Uterus (tissue), 4 donors: ENCODE measurements around the gene CHD9NB. TPM values are rescaled to one million over a fixed set of nuclear protein-coding genes. Genes with fewer than 3 reads are reported as not detected.

Source experiments
- DNase-seq, 2 donors: peaks; one replicate each; pipeline ENCODE4 v3.0.0-alpha.2; 2019 to 2020
- H3K27ac ChIP-seq, 2 donors: fragments of 200-600 bp; sonication (generic); 1 replicate in 1 of 2; 2 replicates in 1 of 2; pipeline ENCODE4 v1.5.1; 2016 to 2018
- H3K27me3 ChIP-seq, 2 donors: fragments of 200-600 bp; sonication (generic); one replicate each; pipeline ENCODE4 v1.5.1; 2018 to 2019; ENCODE audit warnings: control low read depth in 1 of 2
- H3K36me3 ChIP-seq, 2 donors: fragments of 200-600 bp; sonication (generic); one replicate each; pipeline ENCODE4 v1.5.1; 2019; ENCODE audit warnings: control low read depth in 1 of 2
- H3K4me1 ChIP-seq, 2 donors: fragments of 200-600 bp; sonication (generic); one replicate each; pipeline ENCODE4 v1.5.1; 2018 to 2019; ENCODE audit warnings: control low read depth in 1 of 2
- H3K4me3 ChIP-seq, 2 donors: fragments of 200-600 bp; sonication (generic); 1 replicate in 1 of 2; 2 replicates in 1 of 2; pipeline ENCODE4 v1.5.1; 2018 to 2019; ENCODE audit warnings: mild to moderate bottlenecking in 1 of 2
- H3K9me3 ChIP-seq, 2 donors: fragments of 200-600 bp; sonication (generic); one replicate each; pipeline ENCODE4 v1.5.1; 2019; ENCODE audit warnings: control low read depth in 1 of 2
- CTCF ChIP-seq, 4 experiments: fragments of 200-600 bp in 2 of 4; fragments of 450-650 bp in 2 of 4; sonication (generic) in 2 of 4; IDR thresholded peaks; one replicate each; pipeline ENCODE4 v1.5.1; 2016 to 2019; ENCODE audit warnings: antibody characterized with exemption in 4 of 4, mild to moderate bottlenecking in 2 of 4, moderate library complexity in 1 of 4
- POLR2A ChIP-seq, 2 donors: fragments of 450-650 bp; IDR thresholded peaks; one replicate each; pipeline ENCODE4 v1.6.1; 2016; ENCODE audit warnings: antibody characterized with exemption in 2 of 2, mild to moderate bottlenecking in 1 of 2, moderate library complexity in 1 of 2
- intact Hi-C: fragments of 100-400 bp; cut with DNase I; formaldehyde crosslinking; loops from one replicate; pipeline ENCODE4 v1.15.1; 2023; ENCODE audit warnings: low total_unique reads
- total RNA-seq, 4 donors: library from RNA; depleted of rRNA in 3 of 4; stranded (reverse); fragments of >200 nt in 3 of 4; gene quantifications; one replicate each; pipeline versions ENCODE4 v1.1.0 to v1.2.4, GENCODE V29; 2014 to 2023
- donor health status: DM: yes; HTN: yes; CAD: no.

The CHD9NB gene
- total RNA-seq, 4 donors from 2014 or later: 1.2 to 4.3 (median 4.1) TPM; not detected in 1

GRCh38 chr16:53057658-53058057, 5.0 kb upstream of the CHD9NB start:
- H3K4me1 ChIP-seq: no peaks in the 10 kb centered on the region
- no peak for DNase-seq
- H3K9me3 ChIP-seq: no peaks in the 10 kb centered on the region
- H3K4me3 ChIP-seq: no peak overlapping the region
- no peak overlapping the region for H3K27ac ChIP-seq
- intact Hi-C loops: loop anchor here (10.0 kb wide), 1 partner anchor 77 kb away; no protein-coding TSS in a partner anchor
- no peaks in the 10 kb centered on the region for H3K36me3 ChIP-seq
- H3K27me3 ChIP-seq: no peaks in the 10 kb centered on the region
- TF ChIP-seq CTCF (IDR thresholded peaks at IDR 0.05) (no peak), POLR2A (IDR thresholded peaks at IDR 0.05) (no peak)

- peak overlapping the region; percentile 70 to 81 for H3K27ac ChIP-seq
- no peaks in the 10 kb centered on the region for H3K4me1 ChIP-seq
- no peaks in the 10 kb centered on the region for H3K27me3 ChIP-seq
- intact Hi-C loops: loop anchor here (10.0 kb wide), 1 partner anchor 78 kb away; no protein-coding TSS in a partner anchor
- H3K36me3 ChIP-seq: no peaks in the 10 kb centered on the region
- DNase-seq: no peak
- no peaks in the 10 kb centered on the region for H3K9me3 ChIP-seq
- TF ChIP-seq POLR2A (IDR thresholded peaks at IDR 0.05): no peak
- TF ChIP-seq CTCF (IDR thresholded peaks at IDR 0.05): no peak
- no peak overlapping the region for H3K4me3 ChIP-seq
Observed at GRCh38 chr16:53056392-53056881, 3.7 kb upstream of the CHD9NB start.

- Histone ChIP-seq H3K4me3 (peak overlapping the region; percentile 63 to 71), H3K27me3 (no peaks in the 10 kb centered on the region), H3K4me1 (no peaks in the 10 kb centered on the region), H3K27ac (peak overlapping the region; percentile 70 to 81), H3K9me3 (no peaks in the 10 kb centered on the region), H3K36me3 (no peaks in the 10 kb centered on the region)
- intact Hi-C loops: loop anchor here (10.0 kb wide), 1 partner anchor 79 kb away; no protein-coding TSS in a partner anchor
- DNase-seq: peak; percentile 43 to 48
- TF ChIP-seq CTCF (IDR thresholded peaks at IDR 0.05): no peak
- no peak for TF ChIP-seq POLR2A (IDR thresholded peaks at IDR 0.05)
Observed at GRCh38 chr16:53055541-53056391, 3.1 kb upstream of the CHD9NB start.

- H3K27me3 ChIP-seq: no peaks in the 10 kb centered on the region
- DNase-seq: peak; percentile 82 to 87
- intact Hi-C loops: loop anchor here (5.0 to 10.0 kb wide), 2 partner anchors 80 to 152 kb away; no protein-coding TSS in a partner anchor
- H3K36me3 ChIP-seq: no peaks in the 10 kb centered on the region
- TF ChIP-seq POLR2A (IDR thresholded peaks at IDR 0.05) (peak in 1 of 2 donors; percentile 45), CTCF (IDR thresholded peaks at IDR 0.05) (peak; percentile 97 to 100 (median 99))
- H3K9me3 ChIP-seq: no peaks in the 10 kb centered on the region
- H3K4me3 ChIP-seq: peak within 1 kb of the TSS; percentile 63 to 71
- no peaks in the 10 kb centered on the region for H3K4me1 ChIP-seq
- H3K27ac ChIP-seq: peak within 1 kb of the TSS; percentile 70 to 81
Observed at GRCh38 chr16:53054670-53055485, 2.2 kb upstream of the CHD9NB start, which contains the start of gene CHD9. CHD9 (plus strand) TSS chr16:53054991; CDS start chr16:53156090, 101,099 bp downstream.
